Omental fat pad (tissue), 4 donors: Measurements from ENCODE around the gene NFIA. TPM values are rescaled to one million over a fixed set of nuclear protein-coding genes. Genes with fewer than 3 reads are reported as not detected.

Experiments used
- ATAC-seq: fragments of 150-250 bp; one replicate; pipeline ENCODE4 v1.9.1; 2016; ENCODE audit warnings: mild to moderate bottlenecking, moderate library complexity; ENCODE audit not compliant: low FRiP score
- DNase-seq: peaks from one replicate; pipeline ENCODE4 v3.0.0-alpha.2; 2019; ENCODE audit warnings: low spot score
- total RNA-seq, 4 donors: library from RNA; depleted of rRNA; stranded (reverse); fragments of >200 nt; gene quantifications; one replicate each; pipeline ENCODE4 v1.1.0, GENCODE V29; 2016
- TF ChIP-seq, protein P1 (sequence below), 3 donors: fragments of 450-650 bp; IDR thresholded peaks; one replicate each; pipeline ENCODE4 v1.5.1; 2016 to 2017; ENCODE audit warnings: antibody characterized with exemption in 3 of 3, mild to moderate bottlenecking in 3 of 3, moderate library complexity in 2 of 3

NFIA gene
- total RNA-seq, 4 donors from 2014 or later = 61.1 to 159 (median 77.5) TPM

DNA sequence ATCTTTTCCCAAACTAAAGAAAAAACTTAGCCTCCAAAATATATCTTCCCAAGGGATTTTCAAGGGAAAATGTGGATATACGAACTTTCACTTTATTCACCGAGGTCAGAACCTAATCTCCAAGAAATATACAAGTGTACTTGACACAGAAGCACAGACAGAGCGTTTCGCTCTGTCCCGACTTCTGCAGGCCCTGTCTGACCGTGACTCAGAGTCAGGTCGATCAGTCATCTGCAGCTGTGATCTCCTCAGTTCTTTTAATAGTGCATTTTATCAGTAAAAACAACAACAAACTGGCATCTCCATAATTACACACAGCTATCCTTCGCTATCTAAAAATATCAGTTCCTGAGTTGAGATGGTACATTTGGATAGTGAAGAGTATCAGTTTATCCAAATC, 416.0 kb downstream of the NFIA start:
- TF ChIP-seq, protein P1, sequence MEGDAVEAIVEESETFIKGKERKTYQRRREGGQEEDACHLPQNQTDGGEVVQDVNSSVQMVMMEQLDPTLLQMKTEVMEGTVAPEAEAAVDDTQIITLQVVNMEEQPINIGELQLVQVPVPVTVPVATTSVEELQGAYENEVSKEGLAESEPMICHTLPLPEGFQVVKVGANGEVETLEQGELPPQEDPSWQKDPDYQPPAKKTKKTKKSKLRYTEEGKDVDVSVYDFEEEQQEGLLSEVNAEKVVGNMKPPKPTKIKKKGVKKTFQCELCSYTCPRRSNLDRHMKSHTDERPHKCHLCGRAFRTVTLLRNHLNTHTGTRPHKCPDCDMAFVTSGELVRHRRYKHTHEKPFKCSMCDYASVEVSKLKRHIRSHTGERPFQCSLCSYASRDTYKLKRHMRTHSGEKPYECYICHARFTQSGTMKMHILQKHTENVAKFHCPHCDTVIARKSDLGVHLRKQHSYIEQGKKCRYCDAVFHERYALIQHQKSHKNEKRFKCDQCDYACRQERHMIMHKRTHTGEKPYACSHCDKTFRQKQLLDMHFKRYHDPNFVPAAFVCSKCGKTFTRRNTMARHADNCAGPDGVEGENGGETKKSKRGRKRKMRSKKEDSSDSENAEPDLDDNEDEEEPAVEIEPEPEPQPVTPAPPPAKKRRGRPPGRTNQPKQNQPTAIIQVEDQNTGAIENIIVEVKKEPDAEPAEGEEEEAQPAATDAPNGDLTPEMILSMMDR (IDR thresholded peaks at IDR 0.05) = no peak
- ATAC-seq (no peak), DNase-seq (no peak)

DNA sequence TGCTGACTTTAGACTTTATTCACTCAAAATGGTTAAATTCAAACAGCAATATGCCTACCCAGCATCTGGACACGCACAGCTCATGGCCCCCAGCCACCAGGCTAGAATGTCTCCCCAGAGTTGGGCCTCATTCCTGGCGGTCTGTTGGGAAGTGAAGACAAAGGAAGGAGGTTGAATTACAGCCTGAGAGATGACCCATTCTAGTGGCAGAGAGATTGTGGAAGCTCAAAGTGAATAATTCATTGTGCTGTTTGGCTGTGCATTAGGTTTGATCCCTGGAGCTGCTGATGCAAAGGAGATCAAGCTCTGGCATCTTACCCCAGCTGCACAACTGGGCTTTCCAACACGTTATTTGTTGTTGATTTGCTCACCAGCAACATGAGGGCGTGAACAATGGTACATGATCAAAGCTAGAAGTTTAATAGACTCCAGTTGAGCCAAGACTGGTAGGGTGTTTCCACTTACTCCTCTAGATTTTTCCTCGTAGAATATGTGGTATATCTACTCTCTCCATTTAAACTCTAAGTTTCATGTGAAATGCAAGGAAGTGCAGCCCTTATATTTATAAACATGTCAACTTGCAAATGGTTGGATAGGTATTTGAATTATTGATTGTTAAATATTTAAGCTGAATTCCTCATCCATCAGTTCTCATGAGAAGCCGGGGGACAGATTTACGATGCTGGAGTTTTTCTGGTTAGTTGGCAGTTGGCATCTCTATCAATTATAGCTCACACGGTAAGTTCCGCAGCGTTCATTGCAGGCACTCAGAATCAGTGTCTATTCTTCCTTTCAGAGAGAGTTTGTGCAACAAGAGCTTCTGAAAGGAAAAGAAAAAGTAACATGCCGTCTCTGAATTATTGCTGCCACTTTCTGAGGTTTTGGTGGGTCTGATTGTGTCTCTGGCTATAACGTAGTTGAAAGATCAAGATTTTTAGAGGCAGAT, 419.9 kb downstream of the NFIA start:
- ATAC-seq = no peak
- no peak for DNase-seq
- TF ChIP-seq, protein P1 (IDR thresholded peaks at IDR 0.05) = no peak

DNA sequence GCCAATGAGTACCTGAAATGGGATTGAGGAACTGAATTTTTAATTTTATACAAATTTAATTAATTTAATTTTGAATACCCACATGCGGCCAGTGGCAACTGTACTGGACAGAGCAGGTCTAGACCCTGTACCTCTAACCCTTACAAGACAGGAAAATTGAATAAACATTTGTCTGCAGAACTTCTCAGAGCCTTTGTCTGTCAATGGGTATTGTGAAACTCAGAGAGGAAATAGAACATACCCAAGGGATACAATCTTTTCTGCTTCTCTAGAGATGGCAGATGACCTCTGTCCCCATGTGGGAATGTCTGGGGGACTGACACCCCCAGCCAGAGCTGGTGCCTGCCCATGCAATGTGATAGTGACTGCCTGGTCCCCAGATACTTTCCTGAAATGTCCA, 421.9 kb downstream of the NFIA start:
- TF ChIP-seq, protein P1 (IDR thresholded peaks at IDR 0.05) = no peak
- no peak for ATAC-seq
- DNase-seq = no peak

DNA sequence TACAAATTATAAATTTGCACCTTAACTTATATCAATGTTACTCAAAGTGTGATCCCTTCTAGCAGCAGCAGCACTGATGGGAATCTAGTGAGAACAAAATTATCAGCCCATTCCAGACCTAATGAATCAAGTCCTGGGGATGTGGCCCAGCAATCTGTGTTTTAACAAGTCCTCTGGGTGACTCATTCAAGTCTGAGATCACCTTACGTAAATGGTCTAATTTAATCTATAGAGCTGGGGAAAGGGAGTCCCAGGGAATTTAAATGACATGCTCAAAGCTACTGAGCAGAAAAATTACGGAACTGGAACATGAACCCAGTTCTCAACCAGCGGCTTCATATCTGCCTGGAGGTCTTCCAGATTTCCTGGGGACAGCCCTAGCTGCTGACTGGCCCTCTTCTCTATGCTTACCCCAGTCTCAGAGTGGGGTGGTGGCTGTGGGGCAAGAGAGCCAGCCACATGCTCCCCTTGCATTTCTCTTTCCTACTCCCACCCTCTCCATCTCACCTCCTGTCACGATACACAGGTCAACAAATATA, 422.6 kb downstream of the NFIA start:
- TF ChIP-seq, protein P1 (IDR thresholded peaks at IDR 0.05) = no peak
- DNase-seq (no peak), ATAC-seq (no peak)

DNA sequence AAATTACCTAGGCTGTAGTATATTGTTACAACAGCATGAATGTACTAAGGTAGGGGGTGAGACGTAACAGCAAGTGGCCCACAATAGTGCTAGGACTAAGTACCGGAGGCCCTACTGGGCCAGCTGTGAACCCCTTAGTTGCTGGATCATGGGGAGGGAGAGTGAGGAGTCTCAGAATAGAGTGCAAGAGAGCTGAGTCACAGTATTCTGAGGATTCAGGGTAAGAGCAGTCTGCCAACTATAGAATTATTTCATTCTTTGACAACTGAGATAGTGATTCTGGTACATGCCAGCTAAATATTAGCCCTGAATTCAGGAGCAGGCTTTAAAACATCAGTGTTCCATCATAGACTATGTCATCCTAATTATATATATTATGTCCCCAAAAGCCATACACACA, 423.9 kb downstream of the NFIA start:
- TF ChIP-seq, protein P1 (IDR thresholded peaks at IDR 0.05) = no peak
- no peak for DNase-seq
- no peak for ATAC-seq

DNA sequence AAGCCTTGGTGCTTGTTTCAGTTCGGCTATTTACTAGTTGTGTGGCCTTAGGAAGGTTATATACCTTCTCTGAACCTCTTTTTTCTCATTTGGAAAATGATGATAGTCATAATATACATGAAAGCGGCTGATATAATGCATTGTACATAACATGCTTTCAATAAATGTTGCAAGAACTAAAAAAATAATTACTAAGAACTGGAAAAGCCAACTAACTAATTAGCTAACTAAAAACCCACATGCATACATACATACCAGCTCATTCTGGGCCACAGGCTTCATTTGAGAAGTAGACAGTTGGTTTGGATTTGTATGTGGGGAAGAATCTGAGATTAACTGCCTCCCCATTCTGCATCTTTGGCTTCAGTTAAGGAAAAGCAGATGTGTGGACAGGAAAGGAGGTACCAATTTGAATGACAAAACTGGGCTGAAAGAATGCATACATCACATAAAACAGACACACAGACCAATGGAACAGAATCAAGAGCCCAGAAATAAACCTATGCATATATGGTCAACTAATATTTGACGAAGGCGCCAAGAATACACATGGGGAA, 424.7 kb downstream of the NFIA start:
- DNase-seq = no peak
- TF ChIP-seq, protein P1 (IDR thresholded peaks at IDR 0.05) = no peak
- no peak for ATAC-seq
